T-helper 2 cell (primary cell): ENCODE data around the gene CCNL2.
A peak's percentile ranks its signal among the peaks of the same experiment; 100 is the strongest.

Source experiments
- DNase-seq, 5 experiments: peaks; one replicate each; pipeline versions ENCODE4 v3.0.0 to v3.0.0-alpha.2; 2012 to 2022

The CCNL2 gene

GRCh38 chr1:1354271-1355247, 44.6 kb downstream of the CCNL2 start:
- DNase-seq, result no peak

GRCh38 chr1:1353389-1354151, 45.6 kb downstream of the CCNL2 start:
- DNase-seq, result no peak

GRCh38 chr1:1352786-1353388, 46.2 kb downstream of the CCNL2 start:
- no peak for DNase-seq

- DNase-seq, result no peak
These were observed 47.4 kb downstream of the CCNL2 start for GRCh38 chr1:1351511-1352427.

GRCh38 chr1:1349256-1350012, 49.7 kb downstream of the CCNL2 start, which contains the start of gene DVL1:
DVL1 (minus strand) TSS chr1:1349418; CDS start chr1:1349065, 353 bp downstream.
- DNase-seq, result peak; percentile 45 to 76 (median 65)

DNA sequence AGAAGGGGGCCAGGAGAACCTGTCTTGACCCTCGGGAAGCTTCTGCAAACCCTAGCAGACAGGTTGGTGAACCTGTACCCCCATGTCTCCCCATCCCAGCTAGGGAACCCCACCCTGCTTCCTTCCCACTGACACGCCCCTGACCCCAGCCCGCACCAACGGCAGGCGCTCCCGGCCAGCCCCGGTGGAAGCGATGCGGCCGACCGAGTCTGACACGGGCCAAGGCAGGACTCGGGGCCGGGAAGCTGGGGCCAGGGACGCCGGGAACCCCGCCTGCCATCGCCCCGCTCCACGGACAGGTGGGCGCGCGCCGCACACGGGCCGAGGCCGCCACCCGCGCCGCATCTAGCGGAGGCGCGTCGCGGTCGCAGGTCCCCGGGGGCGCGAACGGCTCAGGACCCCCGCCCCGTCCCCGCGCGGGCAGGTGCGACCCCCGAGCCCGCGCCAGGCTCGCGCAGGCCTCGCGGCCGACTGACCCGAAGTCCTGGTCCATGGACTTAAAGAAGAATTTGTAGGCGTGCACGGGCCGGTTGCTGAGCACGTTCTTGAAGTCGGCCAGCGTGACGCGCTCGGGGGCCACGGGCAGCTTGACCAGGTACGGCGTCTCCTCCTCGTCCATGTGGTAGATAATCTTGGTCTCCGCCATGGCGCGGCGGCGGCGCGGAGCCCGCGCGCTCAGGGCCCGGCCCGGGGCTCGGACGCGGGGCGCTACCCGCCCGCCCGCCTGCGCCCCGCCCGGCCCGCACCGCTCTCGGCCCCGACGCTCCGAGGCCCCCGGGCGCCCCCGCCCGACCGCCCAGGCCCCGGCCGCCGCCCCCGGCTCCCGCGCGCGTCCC, 50.5 kb downstream of the CCNL2 start:
- DNase-seq, result no peak

DNA sequence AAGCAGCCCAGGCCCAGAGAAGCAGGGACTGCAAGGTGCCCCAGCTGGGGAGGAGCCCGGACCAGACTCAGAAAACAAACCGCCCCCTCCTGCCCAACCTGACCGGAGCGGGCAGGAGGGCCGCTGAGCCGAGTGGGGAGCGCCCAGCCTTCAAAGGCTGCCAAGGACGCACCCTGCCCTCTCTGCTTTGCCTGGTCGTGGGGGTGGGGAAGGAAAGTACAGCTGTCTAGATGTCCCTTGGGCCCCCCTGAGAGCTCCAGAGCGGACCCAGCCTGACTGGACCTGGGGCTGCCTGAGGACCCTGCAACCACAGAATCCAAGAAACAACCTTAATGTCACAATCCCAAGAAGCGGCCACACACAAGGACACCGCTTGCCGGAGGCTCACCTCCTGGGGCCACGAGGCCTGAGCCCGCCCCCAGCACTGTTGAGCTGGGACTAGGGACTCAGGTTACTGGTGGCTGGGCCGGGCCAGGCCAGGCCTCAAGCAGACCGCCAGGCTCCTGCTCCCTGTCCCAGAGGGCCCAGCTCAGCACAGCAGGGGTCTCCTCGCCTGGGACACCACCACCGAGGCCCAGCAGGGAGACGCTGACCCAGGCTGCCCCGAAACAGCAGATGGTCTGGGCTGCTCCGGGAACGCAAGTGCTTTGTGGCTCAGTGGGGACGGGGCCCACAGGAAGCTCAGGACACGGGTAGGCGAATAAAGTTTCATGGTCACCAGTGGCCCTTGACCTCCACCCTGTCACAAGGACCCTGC, 51.3 kb downstream of the CCNL2 start:
- no peak for DNase-seq

GRCh38 chr1:1347026-1347595, 52.0 kb downstream of the CCNL2 start:
- DNase-seq, result no peak

DNA sequence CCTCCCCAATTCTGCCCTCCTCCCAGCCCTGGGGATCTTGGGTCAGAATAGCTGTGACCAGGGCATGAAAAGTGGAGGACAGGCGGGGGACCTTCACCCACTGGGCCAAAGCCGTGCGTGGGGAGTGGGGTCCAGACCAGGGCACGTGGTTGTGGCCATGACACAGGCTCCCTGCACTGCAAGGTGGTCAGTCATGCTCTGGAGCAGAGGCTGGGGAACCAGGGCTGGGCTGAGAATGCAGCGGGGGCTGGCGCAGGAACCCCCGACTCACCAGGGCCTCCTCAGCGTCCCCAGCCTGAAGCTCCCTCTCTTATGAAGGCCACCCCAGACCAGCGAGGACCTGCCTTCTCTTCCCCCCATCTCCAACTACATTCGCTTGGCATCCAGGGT, 52.6 kb downstream of the CCNL2 start:
- DNase-seq, result no peak

DNA sequence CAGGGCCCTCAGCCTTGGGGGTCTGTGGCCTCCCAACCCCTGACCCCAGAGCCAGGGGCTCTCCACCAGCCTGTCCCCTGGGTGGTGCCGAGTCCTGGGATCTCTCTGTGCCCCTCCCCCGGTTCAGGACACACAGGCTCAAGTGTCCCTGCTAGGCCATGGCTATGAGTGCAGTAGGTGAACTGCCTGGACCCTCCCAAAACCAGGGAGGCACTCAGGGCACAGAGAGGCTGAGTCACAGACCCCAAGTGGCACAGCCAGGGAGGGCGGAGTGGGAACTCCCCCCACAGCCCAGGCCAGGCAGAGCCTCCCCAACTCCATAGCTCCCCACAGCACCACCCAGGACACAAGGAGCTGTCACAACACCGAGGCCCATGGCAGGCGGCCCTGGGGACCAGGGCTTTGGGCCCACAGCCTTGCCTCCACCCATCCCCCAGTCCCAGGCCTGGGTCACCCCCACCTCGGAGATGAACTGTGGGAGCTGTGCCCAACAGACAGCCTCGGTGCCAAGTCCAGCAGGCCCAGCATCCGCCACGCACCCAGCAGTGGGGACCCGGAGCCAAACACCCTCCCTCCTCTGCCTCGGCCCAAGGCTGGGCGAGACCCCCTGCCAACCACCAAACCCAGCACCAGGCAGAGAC, 53.2 kb downstream of the CCNL2 start:
- no peak for DNase-seq

DNA sequence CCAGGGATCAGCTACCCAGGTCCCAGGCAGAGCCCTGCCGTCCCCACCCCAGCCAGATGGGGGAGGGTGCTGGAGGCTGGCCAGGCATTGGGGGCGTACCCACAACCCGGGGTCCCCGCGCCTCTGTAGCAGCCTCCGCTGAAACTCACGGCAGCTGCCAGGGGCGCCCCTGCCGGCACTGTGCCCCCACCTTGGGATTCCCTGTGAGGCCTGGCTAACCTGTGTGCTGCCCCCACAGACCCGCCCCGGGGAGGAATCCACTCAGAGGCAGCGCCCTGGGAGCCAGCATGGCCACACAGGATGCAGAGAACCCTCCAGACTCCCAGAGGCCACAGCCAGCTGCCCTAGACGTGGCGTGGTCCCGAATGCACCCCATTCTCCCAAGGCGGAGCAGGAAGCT, 53.8 kb downstream of the CCNL2 start:
- no peak for DNase-seq

GRCh38 chr1:1344655-1345361, 54.3 kb downstream of the CCNL2 start:
- DNase-seq, result peak in 1 of 5 experiments; percentile 21

DNA sequence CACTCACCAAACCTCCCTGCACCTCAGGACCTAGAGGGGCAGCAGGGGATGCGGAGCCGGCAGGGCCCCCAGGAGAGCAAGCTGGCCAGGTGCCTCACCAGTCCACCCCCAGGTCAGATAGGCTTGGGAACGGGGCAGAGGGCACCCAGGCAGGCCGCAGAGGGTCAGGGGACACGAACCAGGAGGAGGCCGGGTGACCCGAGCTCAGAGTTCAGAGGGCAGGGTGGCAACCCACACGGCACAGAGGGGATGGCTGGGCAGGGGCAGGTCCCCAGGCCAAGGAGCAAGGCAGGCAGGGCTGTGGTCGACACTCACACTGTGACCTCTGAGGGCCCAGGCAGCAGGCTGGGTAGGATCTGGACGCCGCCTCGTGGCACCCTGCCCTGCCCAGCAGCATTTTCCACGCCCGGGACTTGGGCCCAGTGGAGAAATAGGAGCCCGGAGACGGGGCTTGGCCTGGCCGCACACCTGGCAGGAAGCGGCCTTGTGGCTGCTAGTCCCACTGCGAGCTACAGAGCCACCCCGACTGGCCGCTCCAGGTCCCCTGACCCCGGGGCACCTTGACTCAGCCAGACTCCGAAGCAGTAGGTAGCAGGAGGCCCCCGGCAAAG, 55.2 kb downstream of the CCNL2 start:
- no peak for DNase-seq

DNA sequence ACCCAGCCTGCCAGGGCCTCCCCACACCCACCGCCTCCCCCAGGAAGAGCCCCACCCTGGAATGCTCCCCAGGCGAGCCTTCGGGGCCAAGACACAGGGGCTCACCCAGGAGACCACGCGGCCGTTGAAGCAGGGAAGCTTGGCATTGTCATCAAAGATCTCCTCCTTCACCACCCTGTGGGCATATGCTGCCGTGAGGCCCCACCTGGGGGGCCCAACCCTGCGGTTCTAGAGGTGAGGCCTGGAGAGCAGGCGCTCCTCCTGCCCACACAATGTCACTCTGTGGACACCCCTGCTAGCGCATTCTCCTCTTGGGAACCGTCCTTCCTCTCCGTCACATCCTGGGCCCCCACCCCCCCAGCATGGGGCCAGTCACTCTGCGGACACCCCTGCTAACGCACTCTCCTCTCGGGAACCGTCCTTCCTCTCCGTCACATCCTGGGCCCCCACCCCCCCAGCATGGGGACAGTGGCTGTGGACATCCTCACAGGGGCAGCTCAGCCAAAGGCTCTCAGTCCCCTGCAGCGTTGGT, 56.5 kb downstream of the CCNL2 start:
- no peak for DNase-seq

GRCh38 chr1:1342061-1342562, 57.0 kb downstream of the CCNL2 start:
- DNase-seq, result no peak

DNA sequence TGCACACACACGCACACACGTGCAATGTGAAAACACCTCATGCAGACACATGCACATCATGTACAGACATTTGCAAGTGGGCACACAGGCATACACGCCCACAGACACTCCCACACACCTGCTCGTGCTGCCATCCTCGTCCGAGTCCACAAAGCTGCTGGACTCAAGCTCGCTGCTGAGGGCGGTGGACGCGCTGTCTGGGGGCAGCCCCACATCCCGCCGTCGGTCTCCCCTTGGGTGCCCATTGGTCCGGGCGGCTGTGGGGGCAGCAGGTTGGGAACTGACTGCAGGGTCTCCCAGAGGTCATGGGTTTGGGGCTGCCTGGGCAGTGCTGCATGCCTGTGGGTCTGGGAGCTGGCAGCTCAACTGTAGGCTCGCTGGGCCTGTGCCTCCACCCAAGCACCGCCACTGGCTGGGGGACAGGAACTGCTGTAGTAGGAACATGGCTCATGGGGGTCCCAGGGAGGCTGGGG, 57.5 kb downstream of the CCNL2 start:
- no peak for DNase-seq
